Cardiac atrium fibroblast (primary cell): ENCODE results near the gene NAV2. TPM values are rescaled to one million over a fixed set of nuclear protein-coding genes. Genes with fewer than 3 reads are reported as not detected.

Experiments
- total RNA-seq: library from RNA; depleted of rRNA; stranded (reverse); fragments of >200 nt; gene quantifications from 2 replicates; pipeline ENCODE4 v1.2.3, GENCODE V29; 2015

Gene NAV2, protein sequence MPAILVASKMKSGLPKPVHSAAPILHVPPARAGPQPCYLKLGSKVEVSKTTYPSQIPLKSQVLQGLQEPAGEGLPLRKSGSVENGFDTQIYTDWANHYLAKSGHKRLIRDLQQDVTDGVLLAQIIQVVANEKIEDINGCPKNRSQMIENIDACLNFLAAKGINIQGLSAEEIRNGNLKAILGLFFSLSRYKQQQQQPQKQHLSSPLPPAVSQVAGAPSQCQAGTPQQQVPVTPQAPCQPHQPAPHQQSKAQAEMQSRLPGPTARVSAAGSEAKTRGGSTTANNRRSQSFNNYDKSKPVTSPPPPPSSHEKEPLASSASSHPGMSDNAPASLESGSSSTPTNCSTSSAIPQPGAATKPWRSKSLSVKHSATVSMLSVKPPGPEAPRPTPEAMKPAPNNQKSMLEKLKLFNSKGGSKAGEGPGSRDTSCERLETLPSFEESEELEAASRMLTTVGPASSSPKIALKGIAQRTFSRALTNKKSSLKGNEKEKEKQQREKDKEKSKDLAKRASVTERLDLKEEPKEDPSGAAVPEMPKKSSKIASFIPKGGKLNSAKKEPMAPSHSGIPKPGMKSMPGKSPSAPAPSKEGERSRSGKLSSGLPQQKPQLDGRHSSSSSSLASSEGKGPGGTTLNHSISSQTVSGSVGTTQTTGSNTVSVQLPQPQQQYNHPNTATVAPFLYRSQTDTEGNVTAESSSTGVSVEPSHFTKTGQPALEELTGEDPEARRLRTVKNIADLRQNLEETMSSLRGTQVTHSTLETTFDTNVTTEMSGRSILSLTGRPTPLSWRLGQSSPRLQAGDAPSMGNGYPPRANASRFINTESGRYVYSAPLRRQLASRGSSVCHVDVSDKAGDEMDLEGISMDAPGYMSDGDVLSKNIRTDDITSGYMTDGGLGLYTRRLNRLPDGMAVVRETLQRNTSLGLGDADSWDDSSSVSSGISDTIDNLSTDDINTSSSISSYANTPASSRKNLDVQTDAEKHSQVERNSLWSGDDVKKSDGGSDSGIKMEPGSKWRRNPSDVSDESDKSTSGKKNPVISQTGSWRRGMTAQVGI (N-terminal part only)
- total RNA-seq = 14.3 and 20.6 TPM in 2 replicates

DNA sequence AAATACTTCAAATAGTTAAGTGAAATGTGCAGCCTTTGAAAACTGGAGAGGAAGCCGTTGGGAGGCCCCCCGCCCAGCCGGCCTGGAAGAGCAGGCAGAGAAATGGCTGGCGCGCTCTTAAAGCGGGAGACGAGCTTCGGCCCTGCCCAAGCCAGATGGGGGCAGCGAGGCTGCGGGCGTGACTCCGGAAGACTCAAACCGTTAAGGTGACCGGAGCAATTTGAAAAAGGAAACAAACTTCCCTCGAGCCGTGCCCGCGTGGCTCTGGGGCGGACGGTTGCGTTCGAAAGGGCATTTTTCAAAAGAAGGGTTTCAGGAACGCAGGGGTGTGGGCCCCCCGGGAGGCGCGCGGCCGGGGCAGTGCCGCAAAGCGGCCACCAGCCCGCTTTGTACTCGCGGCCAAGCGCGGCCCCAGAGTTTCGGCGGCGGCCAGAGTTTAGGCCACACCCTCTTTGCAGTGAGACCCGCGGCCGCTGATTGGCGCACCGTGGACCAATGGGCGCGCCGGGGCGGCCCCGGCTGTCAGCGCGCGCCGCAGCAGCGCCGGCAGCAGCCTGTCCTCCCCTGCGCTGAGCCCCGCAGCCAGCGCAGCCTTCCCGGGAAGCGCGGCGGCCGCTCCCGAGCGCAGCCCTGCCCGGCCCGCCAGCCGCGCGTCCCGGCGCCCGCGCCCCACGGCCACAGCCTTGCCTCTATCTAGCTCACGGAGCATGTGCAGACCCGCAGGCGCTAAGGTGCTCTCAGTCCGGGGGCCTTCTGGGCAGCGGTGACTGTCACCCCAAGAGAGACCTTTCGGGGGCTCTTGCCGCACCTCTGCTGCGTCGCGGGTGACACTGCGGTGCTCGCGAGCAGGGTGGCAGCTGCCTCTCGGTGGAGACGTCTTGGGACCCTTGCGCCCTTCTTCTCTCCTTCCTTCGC, at the start of gene NAV2:
TSS of gene NAV2 (plus strand) at position 557 of the 915 bp plus-strand sequence. CDS start 859 bp downstream, outside the sequence.

DNA sequence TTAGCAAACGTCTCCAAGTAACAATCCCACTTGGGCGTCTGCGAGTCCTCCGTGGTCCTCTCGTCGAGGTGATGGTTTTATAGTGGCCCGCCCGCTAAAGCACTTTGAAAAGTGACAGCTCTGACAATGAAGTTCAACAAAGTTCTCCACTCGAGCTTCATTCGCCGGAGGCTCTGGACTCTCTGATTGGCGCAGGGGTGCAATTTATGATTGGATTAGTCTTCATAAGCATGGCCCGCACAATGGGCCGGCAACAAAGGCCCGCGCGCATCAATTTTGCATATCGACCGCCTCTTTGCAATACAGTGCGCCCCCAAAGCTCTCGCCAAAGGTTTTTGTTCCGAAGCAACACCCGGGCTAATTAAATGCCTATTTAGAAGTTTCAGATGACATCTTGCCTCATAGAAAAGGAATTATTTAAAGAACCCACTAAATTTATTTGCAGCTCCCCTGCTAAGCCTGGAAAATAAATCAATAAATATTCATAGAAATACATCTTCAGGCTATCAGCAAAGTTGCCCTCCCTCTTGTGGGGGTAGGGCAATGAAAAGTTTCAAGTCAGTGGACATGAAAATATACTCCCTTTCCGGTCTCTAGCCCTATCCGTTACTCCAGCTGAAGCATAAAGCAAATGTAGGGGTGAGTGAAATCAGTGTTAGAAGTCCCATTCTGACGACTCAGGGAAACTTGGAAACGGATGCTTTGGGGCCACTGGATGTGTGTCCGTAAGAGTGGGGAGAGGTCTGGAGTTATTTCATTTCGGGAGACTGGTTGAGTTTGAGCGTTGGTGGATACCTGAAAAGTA, 448.0 kb downstream of the NAV2 start, which contains the start of gene DBX1:
TSS of gene DBX1 (minus strand) at position 51 of the 805 bp plus-strand sequence. CDS start 151 bp downstream, outside the sequence.

